Measurements from ENCODE around the gene AHSA1. TPM values are rescaled to one million over a fixed set of nuclear protein-coding genes. Genes with fewer than 3 reads are reported as not detected.

AHSA1 gene
- total and polyA plus RNA-seq, 2 of the 8 experiments (the other 6 are each of a cell fraction or from before 2014, with no cell fraction given), result 155 to 221 TPM

- Histone ChIP-seq H3K14ac (ENCODE audit: insufficient read length) (no peak overlapping the region), H3K23ac (ENCODE audit: insufficient read length) (no peak overlapping the region), H2BK20ac (ENCODE audit: low read length) (no peak overlapping the region), H4K20me1 (replicated peaks in 1 of 2; ENCODE audit: control insufficient read depth in 1 of 2, insufficient read depth in 2 of 2, low read length in 2 of 2) (peaks cover 7 to 9% of the 10 kb centered on the region in 2 experiments), H4K91ac (replicated peaks; ENCODE audit: insufficient read length, low read length) (no peak overlapping the region), H3K18ac (ENCODE audit: extremely low read depth, low read length) (no peak overlapping the region), H3K4me1 (replicated peaks in 1 of 4; ENCODE audit: control insufficient read depth in 3 of 4, insufficient read depth in 4 of 4, low read length in 3 of 4) (peaks cover 0 to 3% (median 1%) of the 10 kb centered on the region in 4 experiments; a peak in 3 of 7 replicates), H3K27ac (ENCODE audit: low read depth, low read length) (peak overlapping the region; percentile 97), H3K79me2 (ENCODE audit: control insufficient read depth in 1 of 2, insufficient read depth in 2 of 2, low read length in 2 of 2) (peaks cover 10 to 35% of the 10 kb centered on the region in 2 experiments), H3K27me3 (replicated peaks in 1 of 4; ENCODE audit: control insufficient read depth in 3 of 4, extremely low read depth in 1 of 4, insufficient read depth in 3 of 4, low read length in 3 of 4) (no peaks in the 10 kb centered on the region), H4K5ac (ENCODE audit: insufficient read length, low read depth, low read length) (peak overlapping the region; percentile 81), H2BK15ac (ENCODE audit: low read length) (no peak overlapping the region), H3K36me3 (ENCODE audit: control insufficient read depth in 2 of 4, insufficient read depth in 4 of 4, low read length in 3 of 4) (peaks cover 20 to 40% (median 30%) of the 10 kb centered on the region in 4 experiments), H2BK12ac (ENCODE audit: low read depth, low read length) (no peak overlapping the region), H3K4me3 (ENCODE audit: extremely low read depth in 1 of 4, insufficient read depth in 2 of 4, low read depth in 3 of 4, low read length in 4 of 4) (peak overlapping the region; percentile 90 to 98 (median 92)), H3K56ac (replicated peaks; ENCODE audit: insufficient read length, low read depth, low read length) (peak overlapping the region; percentile 70), H3K4me2 (ENCODE audit: insufficient read depth in 1 of 2, low read depth in 2 of 2, low read length in 2 of 2) (peak overlapping the region; percentile 72 to 87), H2BK120ac (replicated peaks; ENCODE audit: low read depth, low read length) (no peak overlapping the region), H3K9me3 (ENCODE audit: insufficient read depth in 2 of 2, low read depth in 1 of 2, low read length in 1 of 2) (no peaks in the 10 kb centered on the region), H3K9ac (replicated peaks in 1 of 4; ENCODE audit: extremely low read depth in 1 of 4, low read depth in 3 of 4, low read length in 3 of 4) (peak overlapping the region; percentile 51 to 94 (median 88)), H2AFZ (ENCODE audit: low read length) (peak overlapping the region; percentile 43; the same call in 1 of the 2 replicates), H3K79me1 (ENCODE audit: low read depth, low read length) (no peaks in the 10 kb centered on the region; the same call in 1 of the 2 replicates), H3K4ac (replicated peaks; ENCODE audit: insufficient read length, low read depth, low read length) (peak overlapping the region; percentile 4), H2AK5ac (ENCODE audit: low read depth, low read length) (no peak overlapping the region), H4K8ac (ENCODE audit: extremely low read depth, insufficient read depth, low read length) (peak overlapping the region; percentile 84; the same call in 1 of the 2 replicates), H2BK5ac (ENCODE audit: low read depth, low read length) (peak overlapping the region; percentile 99), H3K23me2 (ENCODE audit: low read depth, low read length) (0 out of 2 replicates have a peak, but pooled peaks cover 3% of the 10 kb centered on the region)
- DNase-seq (ENCODE audit: low read depth in 1 of 2, low spot score in 2 of 2) (no peak), FAIRE-seq (no peak)
- ChIA-PET CTCF (ENCODE audit: partially characterized antibody) (interaction anchor here (0.5 to 4.9 kb wide), 32 partner anchors 10 to 378 kb away, joined by 3 to 54 read pairs (median 6); partner anchors contain the start of genes ISM2, SAMD15 and TMED8), POLR2A (ENCODE audit: partially characterized antibody) (interaction anchor here (0.6 to 2.3 kb wide), 13 partner anchors 11 to 142 kb away, joined by 3 to 7 read pairs (median 3); partner anchors contain the start of genes GSTZ1 and POMT2)
- TF ChIP-seq HDAC2 (IDR thresholded peaks at IDR 0.05; ENCODE audit: borderline replicate concordance in 1 of 2, low read depth in 2 of 2, low read length in 2 of 2), result peak in 1 of 2 experiments; percentile 68; a peak in 1 of 4 replicates
- no peak for TF ChIP-seq CBX5 (IDR thresholded peaks at IDR 0.05; ENCODE audit: low read depth, low read length)
- peak; percentile 71; the same call in 1 of the 2 replicates for TF ChIP-seq MAX (IDR thresholded peaks at IDR 0.05)
- peak; percentile 6; the same call in 1 of the 2 replicates for TF ChIP-seq RBBP5 (IDR thresholded peaks at IDR 0.05; ENCODE audit: borderline replicate concordance, low read depth, low read length)
- no peak for TF ChIP-seq KDM5A (IDR thresholded peaks at IDR 0.05; ENCODE audit: low read length)
- peak; percentile 92 for TF ChIP-seq SAP30 (IDR thresholded peaks at IDR 0.05; ENCODE audit: insufficient read depth, insufficient replicate concordance, low read length)
- peak; percentile 26 for TF ChIP-seq KDM4A (IDR thresholded peaks at IDR 0.05; ENCODE audit: low read depth, low read length, severe bottlenecking)
- peak; percentile 26 to 71; a peak in 2 of 4 replicates for TF ChIP-seq SIN3A (conservative IDR thresholded peaks at IDR 0.05 in 1 of 2, IDR thresholded peaks at IDR 0.05 in 1 of 2; ENCODE audit: low read depth in 1 of 2, low read length in 2 of 2)
- 2% methylated on average over 27 of the region's 29 CpGs; no CpG with 5 or more reads in 1 of the 2 experiments for WGBS, 2 experiments (ENCODE audit: extremely low coverage in 1 of 2, insufficient coverage in 1 of 2, insufficient read length in 1 of 2, insufficient replicate concordance in 2 of 2, low coverage in 1 of 2, low lambda C conversion rate in 2 of 2, missing lambda C conversion rate in 1 of 2)
Measured at GRCh38 chr14:77458249-77458950, 507 bp downstream of the AHSA1 start.

Data from H1 (cell line).